DND-41 (cell line): ENCODE measurements around the gene TRIP13.

Experiments used
- CTCF ChIP-seq: IDR thresholded peaks from 2 replicates; pipeline ENCODE4 v1.5.1; 2012; ENCODE audit warnings: borderline replicate concordance, low read length, moderate library complexity, mild to moderate bottlenecking; ENCODE audit not compliant: poor library complexity, severe bottlenecking; ENCODE audit errors: extremely low read depth
- EZH2 ChIP-seq: IDR thresholded peaks from 3 replicates; pipeline ENCODE4 v1.6.1; 2012; ENCODE audit warnings: borderline replicate concordance, low read depth, mild to moderate bottlenecking, moderate library complexity, low read length, inconsistent platforms; ENCODE audit not compliant: severe bottlenecking

DNA sequence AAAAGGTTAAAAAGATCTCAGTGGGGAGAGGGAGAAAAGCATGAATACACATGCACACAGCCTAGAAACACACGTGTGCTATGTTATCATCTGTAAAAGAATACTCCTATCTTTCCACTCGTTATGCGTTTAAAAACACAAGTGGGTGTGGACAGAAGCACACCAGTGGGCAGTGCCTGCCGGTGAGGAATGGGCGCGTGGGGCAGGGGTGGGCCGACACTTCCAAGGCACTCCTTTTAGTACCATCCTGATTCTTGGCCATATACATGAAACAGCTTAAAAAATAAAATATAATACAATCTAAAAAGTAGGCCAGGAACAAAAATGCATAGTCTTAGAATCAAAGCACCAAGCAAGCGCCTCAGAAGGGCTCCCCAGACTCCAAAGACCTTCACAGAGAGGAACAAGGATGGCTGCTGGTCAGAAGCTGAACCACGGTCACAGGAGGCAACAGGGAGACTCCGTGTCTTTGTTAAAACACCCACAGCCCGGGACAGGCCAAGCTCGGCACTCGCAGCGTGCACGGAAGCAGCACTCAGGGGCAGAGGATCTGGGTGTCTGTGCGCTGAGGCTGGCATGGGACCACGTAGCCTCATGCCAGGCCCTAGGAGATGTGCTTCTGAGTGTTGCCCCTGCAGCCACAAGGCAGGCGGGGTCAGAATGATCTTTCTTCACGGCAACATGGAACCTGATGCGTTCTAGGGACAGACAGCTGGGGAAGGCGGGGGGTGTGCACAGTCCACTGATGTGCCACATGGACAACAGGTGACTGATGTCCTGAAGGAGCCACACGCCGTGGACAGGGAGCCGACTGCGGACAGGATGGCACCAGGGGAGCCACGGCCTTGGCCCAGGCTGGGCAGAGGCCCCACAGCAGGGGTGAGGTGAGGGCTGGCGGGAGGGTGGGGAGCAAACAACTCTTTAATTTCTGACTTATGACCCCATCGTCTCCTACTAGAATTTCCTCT is 16.0 kb upstream of the TRIP13 start:
- no peak for TF ChIP-seq CTCF
- no peak for TF ChIP-seq EZH2
